Smooth muscle cell (in vitro differentiated cells): Measurements from ENCODE around the gene TTC28. TPM values are rescaled to one million over a fixed set of nuclear protein-coding genes. Genes with fewer than 3 reads are reported as not detected.
"Not testable (repeated sequence)": the region's sequence is repeated elsewhere in the genome, so short reads cannot be mapped to it uniquely, and the experiment has no call there.

Source experiments
- DNase-seq: peaks from one replicate; lab custom pipeline; 2025; ENCODE audit not compliant: unreplicated experiment; lab: John Stamatoyannopoulos, UW
- H2AFZ ChIP-seq: fragments of 200-600 bp; sonication (generic); 2 replicates; pipeline ENCODE4 v1.6.0; 2016; ENCODE audit warnings: antibody characterized with exemption, low read depth, mild to moderate bottlenecking
- H3F3A ChIP-seq: fragments of 200-600 bp; sonication (generic); 2 replicates; pipeline ENCODE4 v1.6.0; 2017; ENCODE audit warnings: antibody characterized with exemption, low read depth
- H3K27ac ChIP-seq: fragments of 200-600 bp; sonication (generic); 2 replicates; pipeline ENCODE4 v1.5.1; 2016; ENCODE audit warnings: low read depth, mild to moderate bottlenecking
- H3K27me3 ChIP-seq: fragments of 200-600 bp; sonication (generic); 2 replicates; pipeline ENCODE4 v1.6.1; 2016; ENCODE audit warnings: low read depth, mild to moderate bottlenecking
- H3K36me3 ChIP-seq: fragments of 200-600 bp; sonication (generic); 2 replicates; pipeline ENCODE4 v1.5.1; 2016; ENCODE audit warnings: low read depth
- H3K4me1 ChIP-seq: fragments of 200-600 bp; sonication (generic); 2 replicates; pipeline ENCODE4 v1.5.1; 2016; ENCODE audit warnings: low read depth
- H3K4me2 ChIP-seq: fragments of 200-600 bp; sonication (generic); 2 replicates; pipeline ENCODE4 v1.6.0; 2016; ENCODE audit warnings: mild to moderate bottlenecking
- H3K4me3 ChIP-seq: fragments of 200-600 bp; sonication (generic); 2 replicates; pipeline ENCODE4 v1.5.1; 2016; ENCODE audit warnings: mild to moderate bottlenecking
- H3K79me2 ChIP-seq: fragments of 200-600 bp; sonication (generic); 2 replicates; pipeline ENCODE4 v1.6.0; 2016; ENCODE audit warnings: low read depth, mild to moderate bottlenecking
- H3K9ac ChIP-seq: fragments of 200-600 bp; sonication (generic); 2 replicates; pipeline ENCODE4 v1.6.0; 2016; ENCODE audit warnings: low read depth
- H3K9me3 ChIP-seq: fragments of 200-600 bp; sonication (generic); replicated peaks from 2 replicates; pipeline ENCODE4 v1.5.1; 2016; ENCODE audit warnings: low read depth
- H4K20me1 ChIP-seq: fragments of 200-600 bp; sonication (generic); 2 replicates; pipeline ENCODE4 v1.6.0; 2016; ENCODE audit warnings: low read depth
- WGBS: methylation state at CpG from one replicate; pipeline ENCODE4 v1.1.7; 2016; ENCODE audit warnings: low lambda C conversion rate; 5-methylcytosine and 5-hydroxymethylcytosine counted together
- polyA plus RNA-seq: library from polyadenylated mRNA; unstranded; fragments of >200 nt; fragmentation: Nextera tagmentation; extraction: Ambion mirVana; gene quantifications from 2 replicates; pipeline ENCODE4 v1.2.1, GENCODE V29; 2016
- total RNA-seq: library from RNA; depleted of rRNA; stranded (reverse); fragments of >200 nt; gene quantifications from 2 replicates; pipeline ENCODE4 v1.2.3, GENCODE V29; 2014
- TF ChIP-seq, protein P1 (sequence below): fragments of 200-600 bp; sonication (generic); IDR thresholded peaks from 2 replicates; pipeline ENCODE4 v1.5.1; 2017; ENCODE audit warnings: borderline replicate concordance, mild to moderate bottlenecking, antibody characterized with exemption; ENCODE audit not compliant: insufficient read depth, poor library complexity, severe bottlenecking

The TTC28 gene
- total and polyA plus RNA-seq, 2 experiments from 2014 or later = 6.3 to 17.9 TPM

DNA sequence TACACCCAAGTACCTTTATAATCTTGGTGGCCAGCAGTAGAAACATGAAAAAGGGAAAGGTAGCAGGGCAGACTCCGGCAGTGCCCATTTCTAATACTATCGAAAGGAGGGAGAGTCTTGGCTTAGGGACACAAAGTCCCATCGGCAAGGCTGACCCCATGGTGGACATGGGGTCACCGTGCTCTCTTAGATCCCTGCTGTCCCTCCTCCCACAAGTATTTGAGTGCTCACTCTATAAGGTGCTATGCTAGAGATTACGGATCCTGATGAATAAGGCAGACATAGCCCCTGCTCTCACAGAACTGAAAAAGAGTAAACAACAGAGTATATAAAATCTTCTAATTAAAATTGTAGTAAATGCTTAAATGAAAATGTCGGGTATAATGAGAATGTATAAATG lies 588.2 kb downstream of the TTC28 start:
- no peaks in the 10 kb centered on the region for H4K20me1 ChIP-seq
- WGBS = 96% methylated on average over 6 of the region's 6 CpGs
- no peaks in the 10 kb centered on the region for H3K4me1 ChIP-seq
- H2AFZ ChIP-seq = no peak overlapping the region
- no peak overlapping the region for H3K9ac ChIP-seq
- no peak overlapping the region for H3K27ac ChIP-seq
- no peak overlapping the region for H3K4me2 ChIP-seq
- H3K27me3 ChIP-seq = no peaks in the 10 kb centered on the region
- DNase-seq = no peak
- H3K36me3 ChIP-seq = no peaks in the 10 kb centered on the region
- H3K79me2 ChIP-seq = no peaks in the 10 kb centered on the region
- TF ChIP-seq, protein P1, sequence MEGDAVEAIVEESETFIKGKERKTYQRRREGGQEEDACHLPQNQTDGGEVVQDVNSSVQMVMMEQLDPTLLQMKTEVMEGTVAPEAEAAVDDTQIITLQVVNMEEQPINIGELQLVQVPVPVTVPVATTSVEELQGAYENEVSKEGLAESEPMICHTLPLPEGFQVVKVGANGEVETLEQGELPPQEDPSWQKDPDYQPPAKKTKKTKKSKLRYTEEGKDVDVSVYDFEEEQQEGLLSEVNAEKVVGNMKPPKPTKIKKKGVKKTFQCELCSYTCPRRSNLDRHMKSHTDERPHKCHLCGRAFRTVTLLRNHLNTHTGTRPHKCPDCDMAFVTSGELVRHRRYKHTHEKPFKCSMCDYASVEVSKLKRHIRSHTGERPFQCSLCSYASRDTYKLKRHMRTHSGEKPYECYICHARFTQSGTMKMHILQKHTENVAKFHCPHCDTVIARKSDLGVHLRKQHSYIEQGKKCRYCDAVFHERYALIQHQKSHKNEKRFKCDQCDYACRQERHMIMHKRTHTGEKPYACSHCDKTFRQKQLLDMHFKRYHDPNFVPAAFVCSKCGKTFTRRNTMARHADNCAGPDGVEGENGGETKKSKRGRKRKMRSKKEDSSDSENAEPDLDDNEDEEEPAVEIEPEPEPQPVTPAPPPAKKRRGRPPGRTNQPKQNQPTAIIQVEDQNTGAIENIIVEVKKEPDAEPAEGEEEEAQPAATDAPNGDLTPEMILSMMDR = no peak
- H3K4me3 ChIP-seq = no peak overlapping the region
- no peaks in the 10 kb centered on the region for H3F3A ChIP-seq
- peaks cover 3% of the 10 kb centered on the region for H3K9me3 ChIP-seq

DNA sequence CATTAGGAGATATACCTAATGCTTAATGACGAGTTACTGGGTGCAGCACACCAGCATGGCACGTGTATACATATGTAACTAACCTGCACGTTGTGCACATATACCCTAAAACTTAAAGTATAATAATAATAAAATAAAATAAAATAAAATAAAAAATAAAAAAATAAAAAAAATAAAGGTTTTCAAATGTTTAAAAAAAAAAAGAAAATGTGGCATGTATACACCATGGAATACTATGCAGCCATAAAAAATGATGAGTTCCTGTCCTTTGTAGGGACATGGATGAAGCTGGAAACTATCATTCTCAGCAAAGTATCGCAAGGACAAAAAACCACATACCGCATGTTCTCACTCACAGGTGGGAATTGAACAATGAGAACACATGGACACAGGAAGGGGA lies 590.1 kb downstream of the TTC28 start:
- H3K9me3 ChIP-seq, DNase-seq: not testable (repeated sequence)
- WGBS = 96% methylated on average over 5 of the region's 5 CpGs

DNA sequence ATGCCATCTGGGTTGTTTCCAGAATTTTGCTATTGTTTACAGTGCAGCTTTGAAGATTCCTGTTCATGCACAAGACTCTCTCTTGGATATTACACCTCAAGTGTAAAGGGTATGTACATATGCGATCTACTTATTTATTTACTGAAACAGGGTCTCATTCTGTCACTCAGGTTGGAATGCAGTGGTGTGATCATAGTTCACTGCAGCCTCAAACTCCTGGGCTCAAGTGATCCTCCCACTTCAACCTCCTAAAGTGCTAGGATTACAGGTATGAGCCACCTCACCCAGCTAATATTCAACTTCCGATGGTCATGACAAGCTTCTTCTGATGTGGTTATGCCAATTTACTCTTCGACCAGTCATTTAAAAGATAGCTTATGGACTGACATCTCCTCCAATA lies 602.5 kb downstream of the TTC28 start:
- H3K4me3 ChIP-seq = no peak overlapping the region
- no peaks in the 10 kb centered on the region for H3K9me3 ChIP-seq
- no peaks in the 10 kb centered on the region for H4K20me1 ChIP-seq
- H3K27me3 ChIP-seq = no peaks in the 10 kb centered on the region
- H3K36me3 ChIP-seq = no peaks in the 10 kb centered on the region
- H3K4me2 ChIP-seq = no peak overlapping the region
- H3K4me1 ChIP-seq = no peaks in the 10 kb centered on the region
- peaks cover 4% of the 10 kb centered on the region for H3F3A ChIP-seq
- no peak overlapping the region for H3K9ac ChIP-seq
- H2AFZ ChIP-seq = no peak overlapping the region
- no peak for DNase-seq
- H3K79me2 ChIP-seq = no peaks in the 10 kb centered on the region
- H3K27ac ChIP-seq = no peak overlapping the region
- 89% methylated on average over 3 of the region's 3 CpGs for WGBS
- TF ChIP-seq, protein P1 = no peak

More for the DNA sequence above, 590.1 kb downstream of the TTC28 start:
- H3K79me2 ChIP-seq, H3K27ac ChIP-seq, H4K20me1 ChIP-seq, H3K36me3 ChIP-seq, H2AFZ ChIP-seq, H3K4me3 ChIP-seq, H3K27me3 ChIP-seq, H3F3A ChIP-seq, H3K4me2 ChIP-seq, H3K4me1 ChIP-seq, H3K9ac ChIP-seq: not testable (repeated sequence)

DNA sequence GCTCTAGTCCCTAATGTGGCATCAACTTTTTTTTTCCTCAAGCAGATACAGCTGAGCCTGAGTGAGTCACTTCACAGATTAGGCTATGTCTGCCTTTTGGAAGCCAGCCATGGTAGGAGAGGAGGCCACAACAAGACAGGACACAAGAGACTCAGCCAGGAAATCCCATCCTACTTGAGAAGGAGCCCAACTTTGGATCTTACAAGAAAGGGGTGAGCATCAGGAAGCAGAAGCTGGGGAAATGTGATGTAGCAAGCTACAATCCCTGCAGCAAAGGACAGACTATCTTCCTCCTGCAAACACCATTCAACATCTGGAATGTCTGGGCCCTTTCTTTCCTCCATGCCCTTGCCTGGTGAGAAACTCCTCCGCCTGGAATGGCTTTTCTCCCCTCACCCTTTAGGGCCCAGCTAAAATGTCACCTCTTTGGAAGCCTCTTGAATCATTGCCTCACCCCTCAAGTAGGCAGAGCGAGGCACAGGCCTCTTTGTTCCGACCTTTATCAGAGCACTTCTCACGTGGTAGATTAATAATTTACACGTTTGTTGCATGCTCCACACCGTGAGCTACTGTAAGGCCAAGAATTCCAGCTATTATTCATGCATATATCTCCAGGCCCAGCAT lies 604.2 kb downstream of the TTC28 start:
- DNase-seq = no peak

More for the DNA sequence above, 604.2 kb downstream of the TTC28 start:
- H4K20me1 ChIP-seq = no peaks in the 10 kb centered on the region
- no peak overlapping the region for H3K4me2 ChIP-seq
- H3K27me3 ChIP-seq = no peaks in the 10 kb centered on the region
- H3K9me3 ChIP-seq = no peaks in the 10 kb centered on the region
- H3K27ac ChIP-seq = peak overlapping the region; percentile 71
- peaks cover 4% of the 10 kb centered on the region for H3F3A ChIP-seq
- TF ChIP-seq, protein P1 = no peak
- H3K4me3 ChIP-seq = no peak overlapping the region
- no peak overlapping the region for H3K9ac ChIP-seq
- H3K36me3 ChIP-seq = no peaks in the 10 kb centered on the region
- H2AFZ ChIP-seq = no peak overlapping the region
- no peaks in the 10 kb centered on the region for H3K4me1 ChIP-seq
- H3K79me2 ChIP-seq = no peaks in the 10 kb centered on the region
- WGBS = 82% methylated on average over 6 of the region's 6 CpGs
